CD4-positive, alpha-beta T cell (primary cell): ENCODE results near the gene MTOR. TPM values are rescaled to one million over a fixed set of nuclear protein-coding genes. Genes with fewer than 3 reads are reported as not detected.

Experiments
- ATAC-seq: fragments of 200-7000 bp; cut with Tn5 transposase; one replicate; pipeline ENCODE4 v1.10.0; 2022; ENCODE audit warnings: mild to moderate bottlenecking; ENCODE audit not compliant: poor library complexity
- CTCF ChIA-PET: fragments of 350-600 bp; sonication (Branson Sonifier 250); formaldehyde crosslinking; loops from one replicate; lab custom pipeline; 2021; ENCODE audit warnings: antibody characterized with exemption, inconsistent platforms; lab: Charles Lee
- POLR2A ChIA-PET: fragments of 350-600 bp; sonication (Branson Sonifier 250); formaldehyde crosslinking; loops from one replicate; lab custom pipeline; 2021; ENCODE audit warnings: antibody characterized with exemption, inconsistent platforms; lab: Charles Lee
- DNase-seq, 14 experiments: peaks; one replicate each; pipeline ENCODE4 v3.0.0-alpha.2; 2013 to 2020; ENCODE audit warnings: mixed read lengths in 2 of 14
- H3K27ac ChIP-seq, 2 donors: one replicate each; pipeline versions ENCODE4 v1.5.1 to v1.7.0; 2013; ENCODE audit warnings: low read length in 2 of 2, low read depth in 1 of 2, mild to moderate bottlenecking in 1 of 2
- H3K27me3 ChIP-seq, 2 experiments: 1 replicate in 1 of 2; 2 replicates in 1 of 2; pipeline versions ENCODE4 v1.6.1 to v1.7.0; 2013; ENCODE audit warnings: low read length in 2 of 2, control low read depth in 1 of 2, mild to moderate bottlenecking in 1 of 2, moderate library complexity in 1 of 2; ENCODE audit not compliant: insufficient read depth in 2 of 2, control insufficient read depth in 1 of 2
- H3K36me3 ChIP-seq: one replicate; pipeline ENCODE4 v1.6.1; 2013; ENCODE audit warnings: low read length, control low read depth; ENCODE audit not compliant: insufficient read depth
- H3K4me1 ChIP-seq: one replicate; pipeline ENCODE4 v1.6.1; 2013; ENCODE audit warnings: low read length, control low read depth; ENCODE audit not compliant: insufficient read depth
- H3K4me3 ChIP-seq: one replicate; pipeline ENCODE4 v1.5.1; 2013; ENCODE audit warnings: mild to moderate bottlenecking, low read length, moderate library complexity
- H3K9me3 ChIP-seq, 2 experiments: 1 replicate in 1 of 2; 2 replicates in 1 of 2; pipeline versions ENCODE4 v1.6.1 to v1.7.0; 2013; ENCODE audit warnings: low read length in 2 of 2, mild to moderate bottlenecking in 2 of 2, control low read depth in 1 of 2, moderate library complexity in 1 of 2; ENCODE audit not compliant: control insufficient read depth in 1 of 2, insufficient read depth in 1 of 2
- H3K27ac Mint-ChIP-seq: one replicate; pipeline ENCODE4 v1.8.0; 2020; ENCODE audit warnings: mixed read lengths
- H3K27me3 Mint-ChIP-seq: one replicate; pipeline ENCODE4 v1.8.0; 2021; ENCODE audit warnings: mixed read lengths
- H3K36me3 Mint-ChIP-seq: one replicate; pipeline ENCODE4 v1.8.0; 2021; ENCODE audit warnings: low read depth, mixed read lengths
- H3K4me1 Mint-ChIP-seq: one replicate; pipeline ENCODE4 v1.8.0; 2021; ENCODE audit warnings: low read depth, mixed read lengths
- H3K4me3 Mint-ChIP-seq: one replicate; pipeline ENCODE4 v1.8.0; 2020; ENCODE audit warnings: mild to moderate bottlenecking, mixed read lengths
- H3K9me3 Mint-ChIP-seq: one replicate; pipeline ENCODE4 v1.8.0; 2020; ENCODE audit warnings: mixed read lengths
- intact Hi-C, 2 experiments: fragments of 100-400 bp; cut with DNase I in 1 of 2; cut with micrococcal nuclease in 1 of 2; formaldehyde crosslinking; loops; one replicate each; pipeline versions ENCODE4 v1.15.1 to v1.9.0; 2023 to 2025; cut with DNase I, micrococcal nuclease
- total RNA-seq, 174 experiments: library from RNA in 2 of 174; stranded (reverse) in 2 of 174; gene quantifications; one replicate each; pipeline ENCODE4 v1.2.3 and lab custom pipeline; 2021 to 2026
- TF ChIP-seq, protein P1 (sequence below): fragments of 200-600 bp; IDR thresholded peaks from one replicate; pipeline ENCODE4 v1.8.0; 2022; ENCODE audit warnings: antibody characterized with exemption, mild to moderate bottlenecking

MTOR gene
- total RNA-seq, 2 experiments from 2014 or later = 27.3 to 28.9 TPM

DNA sequence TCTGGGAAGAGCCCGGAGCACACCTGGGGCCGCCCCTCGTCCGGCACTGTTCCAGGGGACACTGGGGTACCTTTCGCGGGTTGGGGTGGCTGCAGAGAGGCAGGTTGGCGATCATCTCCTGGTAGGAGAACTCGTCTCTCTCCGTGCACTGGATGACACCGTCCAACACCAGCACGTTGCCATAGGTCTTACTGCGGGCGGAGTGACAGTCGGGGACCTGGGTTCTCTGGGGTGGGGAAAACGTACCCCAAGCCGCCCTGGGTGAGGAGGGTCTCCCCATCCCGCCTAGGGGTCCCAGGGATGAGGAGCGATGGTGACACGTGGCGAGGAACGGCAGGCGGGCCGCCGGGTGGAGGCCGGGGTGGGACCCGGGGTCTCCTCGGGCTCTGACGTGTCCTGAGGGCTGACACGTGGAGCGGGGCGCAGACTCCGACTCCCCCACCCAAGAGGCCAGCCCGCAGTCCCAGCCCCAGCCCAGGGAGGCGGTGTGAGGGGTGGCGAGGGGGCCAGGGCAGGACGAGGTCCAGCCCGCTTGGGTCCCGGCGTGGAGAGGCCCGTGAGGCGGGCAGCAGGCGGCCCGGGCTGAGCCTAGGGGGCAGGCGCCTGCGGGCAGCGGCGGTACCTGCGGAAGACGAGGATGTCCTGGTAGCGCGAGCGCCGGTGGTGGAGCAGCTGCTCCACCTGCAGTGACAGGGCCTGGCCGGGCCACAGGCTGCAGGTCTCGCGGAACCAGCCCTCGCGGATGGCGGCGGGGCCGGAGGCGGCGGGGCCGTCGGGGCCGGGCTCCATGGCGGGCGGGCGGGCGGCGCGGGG lies 203.0 kb downstream of the MTOR start:
- DNase-seq (peak in 1 of 14 experiments; percentile 9), ATAC-seq (no peak)
- TF ChIP-seq, protein P1, sequence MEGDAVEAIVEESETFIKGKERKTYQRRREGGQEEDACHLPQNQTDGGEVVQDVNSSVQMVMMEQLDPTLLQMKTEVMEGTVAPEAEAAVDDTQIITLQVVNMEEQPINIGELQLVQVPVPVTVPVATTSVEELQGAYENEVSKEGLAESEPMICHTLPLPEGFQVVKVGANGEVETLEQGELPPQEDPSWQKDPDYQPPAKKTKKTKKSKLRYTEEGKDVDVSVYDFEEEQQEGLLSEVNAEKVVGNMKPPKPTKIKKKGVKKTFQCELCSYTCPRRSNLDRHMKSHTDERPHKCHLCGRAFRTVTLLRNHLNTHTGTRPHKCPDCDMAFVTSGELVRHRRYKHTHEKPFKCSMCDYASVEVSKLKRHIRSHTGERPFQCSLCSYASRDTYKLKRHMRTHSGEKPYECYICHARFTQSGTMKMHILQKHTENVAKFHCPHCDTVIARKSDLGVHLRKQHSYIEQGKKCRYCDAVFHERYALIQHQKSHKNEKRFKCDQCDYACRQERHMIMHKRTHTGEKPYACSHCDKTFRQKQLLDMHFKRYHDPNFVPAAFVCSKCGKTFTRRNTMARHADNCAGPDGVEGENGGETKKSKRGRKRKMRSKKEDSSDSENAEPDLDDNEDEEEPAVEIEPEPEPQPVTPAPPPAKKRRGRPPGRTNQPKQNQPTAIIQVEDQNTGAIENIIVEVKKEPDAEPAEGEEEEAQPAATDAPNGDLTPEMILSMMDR = no peak
- Histone ChIP-seq H3K27me3 (no peaks in the 10 kb centered on the region), H3K9me3 (no peaks in the 10 kb centered on the region), H3K27ac (no peak overlapping the region), H3K4me1 (peaks cover 32% of the 10 kb centered on the region), H3K4me3 (peak overlapping the region; percentile 69), H3K36me3 (peaks cover 24% of the 10 kb centered on the region)
- POLR2A ChIA-PET = interaction anchor here (1.0 to 3.2 kb wide), 12 partner anchors 11 to 849 kb away, joined by 3 to 31 read pairs (median 6); partner anchors contain the start of genes EXOSC10, MTOR and TARDBP
- H3K27ac Mint-ChIP-seq = peak overlapping the region; percentile 77
- H3K4me3 Mint-ChIP-seq = peak overlapping the region; percentile 95
- H3K4me1 Mint-ChIP-seq = peaks cover 39% of the 10 kb centered on the region
- H3K27me3 Mint-ChIP-seq = no peaks in the 10 kb centered on the region
- intact Hi-C loops = loop anchor here in 1 of 2 experiments (5.0 kb wide), 1 partner anchor 213 kb away; the partner anchor contains the start of gene UBIAD1
- no peaks in the 10 kb centered on the region for H3K9me3 Mint-ChIP-seq
- peaks cover 48% of the 10 kb centered on the region for H3K36me3 Mint-ChIP-seq
- CTCF ChIA-PET = interaction anchor here (7.0 kb wide), 1 partner anchor 21 kb away, joined by 53 read pairs; no protein-coding TSS in a partner anchor

DNA sequence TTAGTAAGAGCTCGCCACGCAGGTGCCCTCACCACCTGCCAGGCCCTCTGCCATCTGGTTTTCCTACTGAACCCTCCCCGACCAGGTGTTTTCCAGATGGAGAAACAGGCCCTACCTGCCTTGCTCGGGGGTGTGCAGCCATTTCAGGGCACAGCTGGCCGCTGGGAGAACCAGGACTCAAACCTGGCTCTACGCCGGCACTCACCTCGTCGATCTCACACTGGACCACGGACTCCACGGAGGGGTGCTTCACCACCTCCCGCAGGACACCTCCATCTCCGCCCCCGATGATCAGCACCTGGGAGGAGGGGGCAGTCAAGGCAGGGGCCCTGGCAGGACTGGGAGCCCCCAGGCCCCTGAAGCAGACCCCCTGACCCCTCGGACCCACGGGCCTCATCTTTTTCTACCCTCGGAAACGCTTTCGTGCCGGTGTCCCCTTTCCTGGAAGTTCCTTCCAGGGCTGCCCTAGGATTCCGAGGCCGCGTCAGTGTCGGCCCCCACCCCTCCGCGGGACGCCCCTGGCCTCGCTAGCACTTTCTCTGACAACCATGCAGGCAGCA lies 203.7 kb downstream of the MTOR start:
- peaks cover 48% of the 10 kb centered on the region for H3K36me3 Mint-ChIP-seq
- H3K9me3 Mint-ChIP-seq = no peaks in the 10 kb centered on the region
- no peaks in the 10 kb centered on the region for H3K9me3 ChIP-seq
- intact Hi-C loops = loop anchor here in 1 of 2 experiments (5.0 kb wide), 1 partner anchor 214 kb away; the partner anchor contains the start of gene UBIAD1
- peaks cover 39% of the 10 kb centered on the region for H3K4me1 Mint-ChIP-seq
- peak overlapping the region; percentile 77 for H3K27ac Mint-ChIP-seq
- H3K27ac ChIP-seq = no peak overlapping the region
- ChIA-PET CTCF (interaction anchor here (7.0 kb wide), 1 partner anchor 21 kb away, joined by 53 read pairs; no protein-coding TSS in a partner anchor), POLR2A (no interaction called here)
- DNase-seq = no peak
- H3K4me3 ChIP-seq = peak overlapping the region; percentile 69
- TF ChIP-seq, protein P1 = no peak
- no peaks in the 10 kb centered on the region for H3K27me3 Mint-ChIP-seq
- peaks cover 32% of the 10 kb centered on the region for H3K4me1 ChIP-seq
- ATAC-seq = no peak
- H3K27me3 ChIP-seq = no peaks in the 10 kb centered on the region
- H3K36me3 ChIP-seq = peaks cover 24% of the 10 kb centered on the region
- peak overlapping the region; percentile 95 for H3K4me3 Mint-ChIP-seq

DNA sequence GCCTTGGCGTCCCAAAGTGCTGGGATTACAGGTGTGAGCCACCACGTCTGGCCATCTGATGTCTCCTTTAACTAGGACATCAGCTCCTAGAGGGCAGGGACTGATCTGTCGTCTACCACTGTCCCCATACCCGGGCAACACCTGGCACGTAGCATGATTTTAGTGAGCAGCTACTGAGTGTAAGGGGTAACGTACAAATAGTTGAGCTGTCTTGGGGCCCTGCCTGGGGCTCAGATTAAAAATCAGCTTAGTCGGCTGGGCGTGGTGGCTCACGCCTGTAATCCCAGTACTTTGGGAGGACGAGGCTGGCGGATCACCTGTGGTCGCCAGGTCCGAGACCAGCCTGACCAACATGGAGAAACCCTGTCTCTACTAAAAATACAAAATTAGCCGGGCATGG lies 204.3 kb downstream of the MTOR start:
- intact Hi-C loops = loop anchor here in 1 of 2 experiments (5.0 kb wide), 1 partner anchor 214 kb away; the partner anchor contains the start of gene UBIAD1
- no peak for ATAC-seq
- ChIA-PET CTCF (interaction anchor here (7.0 kb wide), 1 partner anchor 20 kb away, joined by 53 read pairs; no protein-coding TSS in a partner anchor), POLR2A (no interaction called here)
- Histone ChIP-seq H3K9me3 (no peaks in the 10 kb centered on the region), H3K27ac (no peak overlapping the region), H3K4me1 (peaks cover 32% of the 10 kb centered on the region), H3K27me3 (no peaks in the 10 kb centered on the region), H3K4me3 (no peak overlapping the region), H3K36me3 (peaks cover 24% of the 10 kb centered on the region)
- H3K27me3 Mint-ChIP-seq = no peaks in the 10 kb centered on the region
- TF ChIP-seq, protein P1 = no peak
- H3K4me3 Mint-ChIP-seq = peak overlapping the region; percentile 70
- peaks cover 46% of the 10 kb centered on the region for H3K36me3 Mint-ChIP-seq
- peaks cover 34% of the 10 kb centered on the region for H3K4me1 Mint-ChIP-seq
- DNase-seq = no peak
- H3K27ac Mint-ChIP-seq = no peak overlapping the region
- no peaks in the 10 kb centered on the region for H3K9me3 Mint-ChIP-seq
